GM08714 (cell line): ENCODE data around the gene FHDC1.

Experiments
- H3K4me3 ChIP-seq: fragments of 200-500 bp; sonication (Bioruptor generic); 2 replicates; pipeline ENCODE4 v1.5.1; 2014; ENCODE audit warnings: mild to moderate bottlenecking, low read length, inconsistent platforms
- ZNF274 ChIP-seq: IDR thresholded peaks from 2 replicates; pipeline ENCODE4 v1.6.1; 2012; ENCODE audit warnings: mild to moderate bottlenecking, low read depth, low read length

Gene FHDC1

DNA sequence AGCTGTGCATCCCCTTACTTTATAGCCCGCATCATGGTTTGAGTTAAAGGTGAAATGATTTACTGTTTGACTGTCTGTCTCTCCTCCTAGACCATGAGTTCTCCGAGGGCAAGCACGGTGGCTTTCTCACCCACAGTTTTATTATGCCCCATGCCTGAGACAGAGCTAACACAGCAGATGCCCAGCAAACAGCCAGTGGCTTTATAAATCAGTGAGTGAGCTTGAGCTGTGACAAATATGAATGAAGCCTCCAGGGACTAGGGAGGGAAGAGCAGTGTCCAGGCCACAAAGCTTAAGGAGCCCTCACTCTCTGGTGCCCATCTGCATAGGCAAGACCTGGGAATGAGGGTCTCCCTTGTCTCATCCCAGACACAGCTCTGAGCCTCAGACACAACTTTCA lies 57.9 kb downstream of the FHDC1 start:
- H3K4me3 ChIP-seq, result no peak overlapping the region
- TF ChIP-seq ZNF274, result no peak

DNA sequence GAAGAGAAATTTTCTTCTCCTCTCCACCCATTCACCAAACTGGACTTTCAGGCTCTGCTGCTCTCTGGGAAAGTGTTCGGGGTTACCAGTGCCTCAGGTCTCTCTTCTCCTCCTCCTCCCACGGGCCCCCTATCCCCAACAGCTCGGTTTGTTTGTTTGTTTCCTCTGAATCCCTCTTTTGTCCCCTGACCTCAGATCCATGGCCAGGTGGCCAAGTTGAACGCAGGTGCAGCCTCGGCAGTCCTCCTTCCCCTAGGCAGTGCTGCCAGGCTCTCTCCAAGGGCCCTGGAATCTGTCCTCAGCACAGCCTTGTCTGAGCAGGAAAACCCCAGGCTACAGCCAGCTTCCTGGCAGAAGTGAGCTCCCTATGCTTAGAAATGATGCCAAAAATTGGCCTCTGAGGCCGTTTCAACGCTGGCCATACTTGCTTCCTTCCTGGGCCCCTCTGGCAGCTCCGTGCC lies 60.0 kb downstream of the FHDC1 start:
- no peak overlapping the region for H3K4me3 ChIP-seq
- no peak for TF ChIP-seq ZNF274

DNA sequence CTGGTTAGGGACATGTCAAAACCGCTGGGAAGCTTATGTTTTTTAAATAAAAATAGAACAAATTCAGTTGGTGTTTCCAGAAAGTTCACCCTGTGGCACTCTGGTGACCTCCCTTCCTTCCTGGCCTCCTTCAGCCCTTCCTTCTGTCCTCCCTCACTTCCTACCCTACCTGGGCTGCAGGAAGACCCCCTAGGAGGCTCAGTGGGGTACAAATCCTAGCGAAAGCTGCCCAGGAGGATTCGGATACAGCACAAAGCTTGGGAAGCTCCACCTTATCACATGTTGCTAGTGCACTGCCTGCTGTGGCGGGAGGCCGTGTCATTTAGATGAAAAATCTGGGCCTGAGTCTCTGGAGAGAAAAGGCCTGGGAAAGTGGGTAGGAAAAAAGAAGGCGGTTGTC lies 60.5 kb downstream of the FHDC1 start:
- TF ChIP-seq ZNF274, result no peak

DNA sequence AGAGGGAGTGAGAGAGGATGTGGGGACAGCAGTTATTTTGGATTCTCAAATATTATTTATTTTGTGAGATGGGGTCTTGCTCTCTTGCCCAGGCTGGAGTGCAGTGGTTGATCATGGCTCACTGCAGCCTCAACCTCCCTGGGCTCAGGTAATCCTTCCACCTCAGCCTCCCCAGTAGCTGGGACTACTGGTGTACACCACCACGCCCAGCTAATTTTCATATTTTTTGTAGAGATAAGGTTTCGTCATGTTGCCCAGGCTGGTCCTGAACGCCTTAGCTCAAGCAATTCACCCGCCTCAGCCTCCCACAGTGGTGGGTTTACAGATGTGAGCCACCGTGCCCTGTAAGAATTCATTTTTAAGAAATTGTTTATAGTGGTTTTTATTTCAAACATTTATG lies 61.2 kb downstream of the FHDC1 start:
- H3K4me3 ChIP-seq, result no peak overlapping the region
- TF ChIP-seq ZNF274, result no peak

More for the DNA sequence above, 60.5 kb downstream of the FHDC1 start:
- no peak overlapping the region for H3K4me3 ChIP-seq

DNA sequence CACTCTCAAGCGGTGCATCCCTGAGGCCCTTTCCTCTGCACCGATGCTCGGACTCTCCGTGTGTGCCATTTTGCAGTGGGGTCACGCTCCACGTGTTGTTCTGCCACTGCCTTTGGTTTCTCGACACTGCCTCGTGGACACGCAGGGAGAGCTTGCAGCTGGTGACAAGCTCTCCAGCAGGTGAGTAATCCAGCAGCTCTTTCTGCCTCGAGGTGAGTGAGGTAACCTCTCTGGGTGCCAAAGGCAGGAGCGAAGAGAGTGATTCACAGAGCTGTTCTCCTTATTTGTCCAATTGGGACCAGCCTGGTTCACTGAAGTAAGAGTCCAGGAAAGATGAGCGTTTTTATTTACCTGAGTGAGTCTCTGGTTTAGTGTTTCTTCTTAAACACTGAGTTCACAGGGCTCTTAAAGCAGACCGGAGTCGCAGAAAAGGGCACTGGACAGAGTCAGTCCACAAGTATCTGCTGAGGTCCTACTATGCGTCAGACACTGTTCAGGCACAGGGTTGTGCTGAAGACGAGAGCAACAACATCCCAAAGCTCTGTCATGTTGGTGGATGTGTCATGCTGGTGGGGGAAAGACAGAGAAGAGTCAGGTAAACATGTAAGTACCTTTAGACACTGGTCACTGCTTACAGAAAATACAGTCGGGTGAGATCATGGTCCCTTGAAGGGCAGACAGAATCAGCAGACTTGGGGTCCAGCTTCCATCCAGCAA lies 61.8 kb downstream of the FHDC1 start:
- no peak overlapping the region for H3K4me3 ChIP-seq
- no peak for TF ChIP-seq ZNF274

DNA sequence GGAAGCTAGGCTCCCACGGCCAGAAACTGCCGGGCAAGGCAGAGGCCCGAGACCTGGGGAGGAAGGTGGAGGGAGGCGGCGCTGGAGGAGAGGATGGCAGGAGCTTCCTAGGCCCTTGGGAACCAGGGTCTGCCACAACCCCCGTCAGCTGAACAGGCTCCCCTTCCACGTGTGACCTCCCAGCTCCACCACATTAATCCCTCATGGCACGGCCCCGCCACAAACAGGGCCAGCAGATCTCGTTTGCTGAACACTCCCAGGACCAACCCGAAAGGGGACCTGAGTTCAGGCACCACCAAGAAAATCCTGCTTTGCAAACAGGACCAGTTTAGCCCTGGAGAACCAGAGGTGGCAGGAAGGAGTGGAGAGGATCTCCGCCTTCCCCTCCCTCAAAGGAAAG lies 62.7 kb downstream of the FHDC1 start:
- no peak for TF ChIP-seq ZNF274
- no peak overlapping the region for H3K4me3 ChIP-seq

DNA sequence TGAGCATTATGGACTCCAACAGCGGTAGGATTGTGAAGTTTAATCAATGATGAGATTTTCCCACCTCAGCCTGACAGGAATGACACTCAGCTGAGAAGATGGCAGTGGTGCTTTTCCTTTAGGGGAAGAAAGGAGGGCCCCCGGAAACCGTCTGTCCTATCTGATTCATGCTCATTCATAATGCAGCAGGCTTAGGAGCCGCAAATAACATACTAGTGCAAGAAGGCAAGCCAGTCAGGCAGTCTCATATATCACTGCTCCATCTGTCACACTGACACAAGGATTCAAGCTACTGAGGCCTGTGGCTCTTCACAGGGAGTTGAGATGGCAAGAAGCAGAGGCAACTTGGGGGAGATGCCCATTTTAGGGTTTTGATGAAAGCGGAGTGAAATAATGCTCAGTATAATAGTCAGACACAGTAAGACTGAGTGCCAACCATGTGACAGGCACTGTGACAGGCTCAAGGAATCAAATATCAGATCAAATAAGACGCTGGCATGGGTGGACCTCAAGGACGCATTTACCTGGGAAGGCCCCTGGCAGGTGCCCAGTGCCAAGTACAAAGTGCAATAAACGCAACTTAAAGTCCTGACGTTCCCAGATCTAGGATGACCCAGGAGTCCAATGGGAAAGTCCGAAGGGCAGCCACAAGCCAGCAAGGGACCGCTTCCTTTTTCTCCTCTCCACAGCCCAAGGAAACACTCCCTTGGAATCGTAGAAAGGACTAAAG lies 63.4 kb downstream of the FHDC1 start:
- no peak for TF ChIP-seq ZNF274
- H3K4me3 ChIP-seq, result no peak overlapping the region

DNA sequence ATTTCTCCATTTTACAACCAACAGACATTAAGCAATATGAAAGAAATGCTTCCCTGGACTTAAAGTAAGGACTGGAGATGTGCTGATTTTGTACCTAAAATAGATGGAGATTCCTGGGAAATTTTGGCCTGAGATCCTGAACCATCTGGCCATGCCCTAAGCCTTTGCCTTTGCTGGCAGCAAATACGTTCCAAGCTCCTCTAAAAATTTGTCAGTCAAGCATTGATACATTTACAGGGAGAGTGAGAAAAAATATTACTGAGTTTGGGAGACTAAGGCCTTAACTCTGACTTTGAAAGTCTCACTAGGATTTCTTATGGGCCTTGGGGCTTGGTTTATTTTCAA lies 63.9 kb downstream of the FHDC1 start:
- TF ChIP-seq ZNF274, result no peak
- H3K4me3 ChIP-seq, result no peak overlapping the region

DNA sequence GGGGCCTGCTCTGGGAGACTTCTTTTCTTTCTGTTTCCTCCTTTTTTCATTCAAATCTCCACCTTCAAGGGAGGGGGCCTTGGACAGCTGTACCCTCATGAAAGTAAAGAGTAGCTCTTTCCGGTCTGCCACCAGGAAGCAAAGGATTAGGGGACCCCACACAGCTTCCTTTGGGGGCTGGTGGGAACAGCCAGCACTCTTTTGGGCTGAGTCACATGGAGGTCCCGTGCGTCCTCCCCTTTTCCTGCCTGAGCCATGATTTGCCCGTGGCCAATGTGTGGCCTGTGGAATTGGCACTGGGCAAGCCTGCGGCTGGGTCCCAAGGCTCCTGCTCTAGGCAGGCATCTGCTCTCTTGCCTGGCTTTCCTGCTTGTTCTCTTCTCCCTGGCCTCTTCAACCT lies 65.5 kb downstream of the FHDC1 start:
- H3K4me3 ChIP-seq, result no peak overlapping the region
- no peak for TF ChIP-seq ZNF274

DNA sequence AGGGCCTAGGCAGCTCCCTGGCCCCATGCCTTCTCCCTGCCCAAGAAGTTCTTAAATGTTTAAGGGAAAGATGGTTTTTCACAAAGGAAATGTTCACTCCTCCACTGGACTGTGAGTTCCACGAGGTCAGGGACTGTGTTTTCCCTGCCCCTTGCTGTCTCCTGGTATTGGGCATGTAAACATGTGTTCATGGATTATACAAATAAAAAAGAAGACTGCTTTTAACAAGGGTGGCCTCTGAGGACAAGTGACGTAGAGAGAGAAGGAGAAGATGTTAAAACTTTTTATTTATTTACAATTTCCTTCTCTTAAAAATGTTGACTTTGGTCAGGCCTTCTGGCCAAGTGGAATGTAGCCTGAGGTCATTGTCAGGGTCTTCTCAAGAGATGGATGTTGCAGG lies 66.0 kb downstream of the FHDC1 start:
- H3K4me3 ChIP-seq, result no peak overlapping the region
- TF ChIP-seq ZNF274, result no peak

DNA sequence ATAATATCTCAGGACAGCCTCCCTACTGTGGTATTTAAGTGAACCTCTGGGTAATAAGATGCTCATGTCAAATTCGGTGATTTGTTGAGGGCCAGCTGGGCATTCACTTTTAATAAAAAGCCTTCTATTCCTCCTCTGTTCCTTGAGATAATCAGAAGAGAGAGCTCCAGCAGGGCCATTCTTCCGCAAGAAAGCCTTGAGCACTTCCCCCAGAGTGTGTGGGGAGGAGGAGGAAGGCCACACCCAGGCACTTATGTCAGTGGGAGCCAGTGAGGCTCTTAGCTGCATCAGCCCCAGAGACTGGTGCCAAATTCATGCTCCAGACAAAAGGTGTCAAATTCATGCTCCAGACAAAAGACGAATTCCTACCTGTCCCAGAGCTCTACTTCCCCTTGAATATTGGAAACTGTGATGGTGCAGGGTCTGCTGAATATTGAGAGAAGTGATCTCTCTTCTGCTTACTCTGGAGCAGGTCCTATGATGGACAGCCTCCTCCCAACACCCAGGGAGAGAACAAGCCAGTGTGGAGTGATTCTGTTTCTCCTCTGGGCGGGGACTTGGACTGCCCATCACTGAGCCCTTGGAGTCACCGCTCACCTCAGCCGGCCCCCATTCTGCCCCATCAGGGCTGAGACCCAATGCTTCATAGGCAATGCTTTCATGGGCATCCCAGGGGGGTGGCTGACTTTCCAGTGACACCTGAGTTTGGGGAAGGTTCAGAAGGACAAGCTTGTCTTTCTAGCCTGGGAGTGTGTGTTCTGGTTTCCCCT lies 68.1 kb downstream of the FHDC1 start:
- no peak overlapping the region for H3K4me3 ChIP-seq
- no peak for TF ChIP-seq ZNF274

DNA sequence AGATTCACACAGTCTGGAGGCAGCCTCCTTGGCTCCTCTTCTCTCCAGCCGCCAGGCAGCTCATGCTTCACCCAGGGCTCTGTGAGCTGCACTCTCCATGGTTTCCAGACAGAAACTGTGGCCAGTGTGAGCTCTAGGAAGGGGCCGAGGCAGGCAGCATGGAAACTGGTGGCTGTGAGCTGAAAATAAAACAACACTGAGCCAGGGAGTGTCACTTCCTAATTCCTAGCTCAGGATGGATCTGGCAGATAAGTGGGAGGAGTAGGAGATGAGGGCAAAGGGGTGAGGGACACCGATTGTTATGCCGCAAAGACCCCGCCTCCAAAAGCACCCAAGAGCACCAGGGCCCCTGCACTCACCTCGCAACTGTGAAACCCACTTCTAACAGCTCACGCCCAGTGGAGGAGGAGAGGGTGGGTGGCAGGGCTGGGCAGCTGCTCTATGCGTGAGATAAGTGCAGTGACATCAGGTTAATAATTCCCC lies 69.8 kb downstream of the FHDC1 start:
- no peak overlapping the region for H3K4me3 ChIP-seq
- TF ChIP-seq ZNF274, result no peak

DNA sequence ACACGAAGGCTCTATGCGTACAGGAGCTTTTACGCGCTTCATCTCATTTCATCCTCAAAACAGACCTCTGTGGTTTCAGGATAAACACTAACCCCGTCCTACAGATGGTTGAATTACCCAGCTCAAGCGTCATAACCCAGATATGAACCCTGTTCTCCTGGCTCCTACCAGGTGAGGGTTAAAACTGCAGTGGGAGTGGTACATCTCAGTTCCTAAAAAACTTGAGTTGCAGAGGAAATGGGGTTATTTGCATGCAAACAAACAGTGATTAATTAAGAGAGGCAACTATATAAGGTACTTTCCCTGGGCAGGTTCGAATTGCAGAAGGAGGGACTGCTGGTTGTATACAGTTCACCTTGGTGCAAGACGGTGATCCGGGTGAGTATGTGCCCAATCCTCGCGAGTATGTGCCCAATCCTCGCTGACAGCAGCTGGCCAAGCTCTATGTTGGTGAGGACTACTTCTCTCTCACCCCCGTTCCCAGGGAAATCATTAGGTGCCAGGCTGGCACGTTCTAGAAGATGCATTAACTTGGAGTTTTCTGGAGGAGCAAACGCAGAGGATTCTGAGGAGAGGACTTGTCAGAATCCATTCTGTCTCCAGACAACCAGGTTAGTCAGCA lies 72.6 kb downstream of the FHDC1 start:
- no peak for TF ChIP-seq ZNF274
- no peak overlapping the region for H3K4me3 ChIP-seq

DNA sequence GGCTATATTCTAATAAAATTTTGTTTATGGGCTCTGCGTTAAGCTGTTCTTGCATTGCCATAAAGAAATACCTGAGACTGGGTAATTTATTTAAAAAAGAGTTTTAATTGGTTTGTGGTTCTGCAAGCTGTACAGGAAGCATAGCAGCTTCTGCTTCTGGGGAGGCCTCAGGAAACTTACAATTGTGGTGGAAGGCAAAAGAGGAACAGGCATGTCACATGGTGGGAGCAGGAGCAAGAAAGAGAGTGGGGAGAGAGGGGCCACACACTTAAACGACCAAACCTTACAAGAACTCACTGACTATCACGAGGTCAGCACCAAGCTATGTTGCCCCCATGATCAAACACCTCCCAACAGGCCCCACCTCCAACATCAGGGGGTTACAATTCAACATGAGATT lies 74.0 kb downstream of the FHDC1 start:
- TF ChIP-seq ZNF274, result no peak

DNA sequence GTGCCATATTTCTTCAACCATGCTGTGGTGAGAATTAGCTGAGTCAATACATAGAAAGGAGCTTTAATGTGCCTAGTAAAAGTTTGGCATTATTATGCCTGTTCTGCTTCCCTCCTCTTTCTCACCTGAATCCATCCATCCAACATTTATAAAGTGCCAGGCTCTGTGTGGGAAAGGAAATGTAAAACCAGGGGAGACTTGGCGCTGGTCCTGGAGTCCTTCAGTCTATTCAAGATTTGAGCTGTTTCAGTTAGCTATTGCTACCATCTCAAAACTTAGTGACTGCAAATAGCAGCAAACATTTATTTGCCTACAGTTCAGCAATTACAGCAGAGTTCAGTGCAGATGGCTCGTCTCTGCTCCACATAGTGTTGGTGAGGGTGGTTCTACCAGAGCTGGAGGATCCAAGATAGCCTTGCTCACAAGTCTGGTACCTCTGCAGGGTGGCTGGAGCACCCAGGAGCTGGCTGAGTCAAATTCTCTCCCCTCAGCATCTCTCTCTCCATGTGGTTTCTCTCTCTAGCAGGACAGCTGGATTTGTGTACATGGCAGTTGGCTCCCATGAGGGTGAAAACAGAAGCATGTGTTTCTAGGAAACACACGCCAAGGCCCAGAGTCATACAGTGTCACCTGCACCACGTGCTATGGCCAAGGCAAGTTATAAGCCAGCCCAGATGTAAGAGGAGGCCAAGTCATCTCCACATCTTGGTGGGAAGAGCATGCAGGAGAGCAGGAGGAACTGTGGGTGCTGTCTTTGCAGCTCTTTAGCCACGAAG lies 77.3 kb downstream of the FHDC1 start:
- TF ChIP-seq ZNF274, result no peak
- no peak overlapping the region for H3K4me3 ChIP-seq

More for the DNA sequence above, 74.0 kb downstream of the FHDC1 start:
- H3K4me3 ChIP-seq, result no peak overlapping the region
